ENCODE results near the gene SV2A. TPM values are rescaled to one million over a fixed set of nuclear protein-coding genes. Genes with fewer than 3 reads are reported as not detected.
A peak's percentile ranks its signal among the peaks of the same experiment; 100 is the strongest.

The SV2A gene
- total and polyA plus RNA-seq, 9 donors = 1.2 to 7.9 (median 3.2) TPM

- no peak overlapping the region for H3K27ac ChIP-seq
- DNase-seq = no peak
- H3K27me3 ChIP-seq = no peaks in the 10 kb centered on the region
- no peaks in the 10 kb centered on the region for H3K36me3 ChIP-seq
- TF ChIP-seq EP300 (IDR thresholded peaks at IDR 0.05) = no peak
- no peak for TF ChIP-seq CTCF (IDR thresholded peaks at IDR 0.05)
- no peak for TF ChIP-seq POLR2A (IDR thresholded peaks at IDR 0.05)
- no peaks in the 10 kb centered on the region for H3K9me3 ChIP-seq
- WGBS, 3 donors = 6 to 19% (median 14%) methylated on average over 9 of the region's 9 CpGs
- H3K4me1 ChIP-seq (ENCODE audit: insufficient read depth) = no peaks in the 10 kb centered on the region
- intact Hi-C loops (cut with DNase I) = no loop called here
- H3K4me3 ChIP-seq = peak overlapping the region; percentile 70
Observed at GRCh38 chr1:149916193-149916897, 1.3 kb downstream of the SV2A start.

DNA sequence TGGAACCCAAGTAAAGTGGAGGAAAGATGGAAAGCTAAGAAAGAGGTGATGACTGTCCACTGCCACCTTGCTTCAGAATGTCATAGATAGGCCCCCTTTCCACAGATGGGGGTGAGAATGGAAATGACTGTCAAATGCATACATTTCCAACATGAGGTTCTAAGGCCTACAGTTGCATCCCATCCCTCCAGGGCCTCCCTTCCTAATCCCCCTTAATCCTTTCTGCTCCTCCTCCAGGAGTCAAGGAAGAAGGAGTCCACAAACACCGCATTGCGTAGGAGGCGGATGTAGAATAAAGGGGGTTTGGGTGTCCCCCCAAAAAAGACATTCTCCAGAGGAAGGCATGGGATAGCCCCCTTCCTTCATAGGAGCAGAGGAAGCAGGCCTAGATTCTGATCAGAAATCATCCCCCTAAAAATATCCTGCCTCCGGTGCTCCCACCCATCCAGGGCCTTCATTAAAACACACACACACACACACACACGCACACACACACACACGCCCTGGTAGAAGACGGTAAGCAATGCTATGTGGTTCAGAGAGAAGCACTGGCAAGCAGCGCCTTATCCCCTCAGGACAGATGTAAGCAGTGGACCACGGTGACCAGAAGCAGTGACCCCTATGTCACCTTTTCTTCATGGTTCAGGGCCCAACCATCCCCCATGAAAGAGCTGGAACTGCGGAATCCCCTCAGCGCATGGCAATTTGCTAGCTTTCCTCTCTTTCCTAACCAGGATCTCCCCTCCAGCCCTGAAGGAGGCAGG is 2.0 kb downstream of the SV2A start:
- intact Hi-C loops (cut with DNase I) = no loop called here
- Histone ChIP-seq H3K27ac (no peak overlapping the region), H3K4me3 (no peak overlapping the region), H3K27me3 (no peaks in the 10 kb centered on the region), H3K4me1 (ENCODE audit: insufficient read depth) (no peaks in the 10 kb centered on the region), H3K9me3 (no peaks in the 10 kb centered on the region), H3K36me3 (no peaks in the 10 kb centered on the region)
- TF ChIP-seq EP300 (IDR thresholded peaks at IDR 0.05) (no peak), CTCF (IDR thresholded peaks at IDR 0.05) (no peak), POLR2A (IDR thresholded peaks at IDR 0.05) (no peak)
- 85 to 86% (median 85%) methylated on average over 11 of the region's 11 CpGs for WGBS, 3 donors
- DNase-seq = no peak

DNA sequence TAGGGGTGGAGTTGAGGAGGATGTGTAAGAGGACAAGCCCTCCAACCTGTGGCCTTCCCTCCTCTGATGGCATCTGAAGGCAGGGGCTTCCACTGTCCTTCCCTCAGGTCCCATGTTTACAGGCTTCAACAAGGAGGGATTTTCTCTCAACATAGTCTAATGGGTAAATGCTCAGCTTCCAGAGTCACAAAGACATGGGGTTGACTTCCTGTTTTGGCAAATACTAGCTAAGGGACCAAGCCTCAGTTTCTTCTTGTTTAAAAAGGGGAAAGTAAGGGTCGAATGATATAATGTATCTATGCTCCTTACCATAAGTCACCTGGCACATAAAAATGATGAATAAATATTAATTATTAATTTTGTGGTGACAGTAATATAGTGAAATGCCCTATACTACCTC is 3.1 kb downstream of the SV2A start:
- intact Hi-C loops (cut with DNase I) = no loop called here
- WGBS, 3 donors = 84 to 96% (median 87%) methylated on average over 1 of the region's 1 CpG
- Histone ChIP-seq H3K9me3 (no peaks in the 10 kb centered on the region), H3K27me3 (no peaks in the 10 kb centered on the region), H3K27ac (no peak overlapping the region), H3K36me3 (no peaks in the 10 kb centered on the region), H3K4me1 (ENCODE audit: insufficient read depth) (no peaks in the 10 kb centered on the region), H3K4me3 (no peak overlapping the region)
- no peak for DNase-seq
- TF ChIP-seq POLR2A (IDR thresholded peaks at IDR 0.05) = no peak
- no peak for TF ChIP-seq CTCF (IDR thresholded peaks at IDR 0.05)
- TF ChIP-seq EP300 (IDR thresholded peaks at IDR 0.05) = no peak

GRCh38 chr1:149906570-149907075 is 11.0 kb downstream of the SV2A start:
- no peaks in the 10 kb centered on the region for H3K36me3 ChIP-seq
- WGBS, 3 donors = 74 to 84% (median 76%) methylated on average over 10 of the region's 10 CpGs
- no peak overlapping the region for H3K4me3 ChIP-seq
- TF ChIP-seq POLR2A (IDR thresholded peaks at IDR 0.05) (no peak), CTCF (IDR thresholded peaks at IDR 0.05) (no peak), EP300 (IDR thresholded peaks at IDR 0.05) (no peak)
- no peaks in the 10 kb centered on the region for H3K9me3 ChIP-seq
- DNase-seq = no peak
- no peak overlapping the region for H3K27ac ChIP-seq
- intact Hi-C loops (cut with DNase I) = no loop called here
- H3K27me3 ChIP-seq = no peaks in the 10 kb centered on the region
- H3K4me1 ChIP-seq (ENCODE audit: insufficient read depth) = no peaks in the 10 kb centered on the region

Measured in ovary (tissue), 9 donors.